Measurements from ENCODE around the gene LMO2. TPM values are rescaled to one million over a fixed set of nuclear protein-coding genes. Genes with fewer than 3 reads are reported as not detected.

Gene LMO2
- total and polyA plus RNA-seq, 4 donors: 1.5 to 81.9 (median 6.0) TPM

DNA sequence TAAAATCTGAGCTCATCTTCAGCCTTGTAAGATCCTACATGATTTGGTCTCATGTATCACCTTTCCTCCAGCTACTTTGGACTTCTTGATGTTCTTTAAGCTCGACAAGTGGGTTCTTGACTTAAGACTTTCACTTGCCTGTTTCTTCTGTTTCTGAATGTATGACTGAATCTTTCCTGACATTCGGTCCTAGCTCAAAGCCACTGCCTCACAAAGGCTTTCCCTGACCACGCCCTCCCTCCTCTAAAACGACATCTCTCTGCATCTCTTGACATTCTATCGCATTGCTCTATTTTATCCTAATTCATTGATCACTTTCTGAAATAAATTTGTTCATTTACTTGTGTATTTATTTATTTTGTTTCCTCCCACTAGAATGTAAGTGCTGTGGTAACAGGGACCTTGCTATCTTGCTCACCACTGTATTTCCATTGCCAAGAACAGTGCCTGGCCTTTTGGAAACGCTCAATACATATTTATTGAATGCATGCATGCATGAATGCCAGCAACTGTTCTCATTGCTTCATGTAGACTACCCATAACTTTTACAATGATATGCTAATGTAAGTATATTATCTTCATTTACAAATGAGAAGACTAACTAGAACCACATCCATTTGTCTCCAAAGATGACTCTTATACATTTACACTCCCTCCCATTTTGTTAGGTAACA, 43.0 kb downstream of the LMO2 start:
- Histone ChIP-seq H3K4me1 (ENCODE audit: control insufficient read depth in 4 of 4, insufficient read depth in 4 of 4, low read length in 3 of 4) (no peaks in the 10 kb centered on the region), H3K4me3 (ENCODE audit: low read depth in 1 of 3, low read length in 3 of 3) (no peak overlapping the region)
- WGBS: 84% methylated on average over 6 of the region's 6 CpGs

DNA sequence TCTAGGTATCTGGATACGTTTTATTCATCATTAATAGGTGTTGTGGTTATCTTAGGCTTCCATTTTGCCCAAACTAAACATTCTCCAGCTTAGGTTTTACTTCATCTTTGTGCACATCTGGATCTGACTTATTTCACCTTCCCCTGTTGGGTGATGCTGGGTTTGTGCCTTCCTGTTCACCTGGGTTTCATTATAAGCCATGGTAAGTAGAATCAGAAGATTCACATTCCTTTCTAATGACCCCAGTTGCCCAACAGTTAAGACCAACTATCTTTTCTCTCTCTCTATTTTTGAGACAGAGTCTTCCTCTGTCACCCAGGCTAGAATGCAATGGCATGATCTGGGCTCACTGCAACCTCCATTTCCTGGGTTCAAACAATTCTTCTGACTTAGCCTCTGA, 44.6 kb downstream of the LMO2 start:
- no peak for DNase-seq (ENCODE audit: low spot score)
- 76% methylated on average over 1 of the region's 1 CpG for WGBS
- Histone ChIP-seq H3K36me3 (ENCODE audit: control insufficient read depth in 4 of 4, insufficient read depth in 3 of 4, low read depth in 1 of 4, low read length in 3 of 4) (no peaks in the 10 kb centered on the region), H3K9me3 (ENCODE audit: control insufficient read depth in 4 of 4, low read length in 3 of 4) (no peaks in the 10 kb centered on the region), H3K27ac (ENCODE audit: low read depth in 1 of 2, low read length in 2 of 2) (no peak overlapping the region), H3K4me1 (ENCODE audit: control insufficient read depth in 4 of 4, insufficient read depth in 4 of 4, low read length in 3 of 4) (no peaks in the 10 kb centered on the region), H3K9ac (ENCODE audit: low read depth in 1 of 2, low read length in 2 of 2) (no peak overlapping the region), H3K27me3 (ENCODE audit: control insufficient read depth in 4 of 4, insufficient read depth in 4 of 4, low read length in 3 of 4) (no peaks in the 10 kb centered on the region), H3K4me3 (ENCODE audit: low read depth in 1 of 3, low read length in 3 of 3) (no peak overlapping the region)
- TF ChIP-seq RXRA (IDR thresholded peaks at IDR 0.05) (no peak), SP1 (IDR thresholded peaks at IDR 0.05) (no peak), JUND (IDR thresholded peaks at IDR 0.05) (no peak), RAD21 (IDR thresholded peaks at IDR 0.05) (no peak), GABPA (IDR thresholded peaks at IDR 0.05 in 1 of 2, conservative IDR thresholded peaks at IDR 0.05 in 1 of 2) (no peak), HNF4A (conservative IDR thresholded peaks at IDR 0.05) (no peak), FOXA1 (IDR thresholded peaks at IDR 0.05) (no peak), HNF4G (IDR thresholded peaks at IDR 0.05) (no peak)
- TF ChIP-seq, protein P1, sequence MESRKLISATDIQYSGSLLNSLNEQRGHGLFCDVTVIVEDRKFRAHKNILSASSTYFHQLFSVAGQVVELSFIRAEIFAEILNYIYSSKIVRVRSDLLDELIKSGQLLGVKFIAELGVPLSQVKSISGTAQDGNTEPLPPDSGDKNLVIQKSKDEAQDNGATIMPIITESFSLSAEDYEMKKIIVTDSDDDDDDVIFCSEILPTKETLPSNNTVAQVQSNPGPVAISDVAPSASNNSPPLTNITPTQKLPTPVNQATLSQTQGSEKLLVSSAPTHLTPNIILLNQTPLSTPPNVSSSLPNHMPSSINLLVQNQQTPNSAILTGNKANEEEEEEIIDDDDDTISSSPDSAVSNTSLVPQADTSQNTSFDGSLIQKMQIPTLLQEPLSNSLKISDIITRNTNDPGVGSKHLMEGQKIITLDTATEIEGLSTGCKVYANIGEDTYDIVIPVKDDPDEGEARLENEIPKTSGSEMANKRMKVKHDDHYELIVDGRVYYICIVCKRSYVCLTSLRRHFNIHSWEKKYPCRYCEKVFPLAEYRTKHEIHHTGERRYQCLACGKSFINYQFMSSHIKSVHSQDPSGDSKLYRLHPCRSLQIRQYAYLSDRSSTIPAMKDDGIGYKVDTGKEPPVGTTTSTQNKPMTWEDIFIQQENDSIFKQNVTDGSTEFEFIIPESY (IDR thresholded peaks at IDR 0.05): no peak
- TF ChIP-seq, protein P2, sequence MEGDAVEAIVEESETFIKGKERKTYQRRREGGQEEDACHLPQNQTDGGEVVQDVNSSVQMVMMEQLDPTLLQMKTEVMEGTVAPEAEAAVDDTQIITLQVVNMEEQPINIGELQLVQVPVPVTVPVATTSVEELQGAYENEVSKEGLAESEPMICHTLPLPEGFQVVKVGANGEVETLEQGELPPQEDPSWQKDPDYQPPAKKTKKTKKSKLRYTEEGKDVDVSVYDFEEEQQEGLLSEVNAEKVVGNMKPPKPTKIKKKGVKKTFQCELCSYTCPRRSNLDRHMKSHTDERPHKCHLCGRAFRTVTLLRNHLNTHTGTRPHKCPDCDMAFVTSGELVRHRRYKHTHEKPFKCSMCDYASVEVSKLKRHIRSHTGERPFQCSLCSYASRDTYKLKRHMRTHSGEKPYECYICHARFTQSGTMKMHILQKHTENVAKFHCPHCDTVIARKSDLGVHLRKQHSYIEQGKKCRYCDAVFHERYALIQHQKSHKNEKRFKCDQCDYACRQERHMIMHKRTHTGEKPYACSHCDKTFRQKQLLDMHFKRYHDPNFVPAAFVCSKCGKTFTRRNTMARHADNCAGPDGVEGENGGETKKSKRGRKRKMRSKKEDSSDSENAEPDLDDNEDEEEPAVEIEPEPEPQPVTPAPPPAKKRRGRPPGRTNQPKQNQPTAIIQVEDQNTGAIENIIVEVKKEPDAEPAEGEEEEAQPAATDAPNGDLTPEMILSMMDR (IDR thresholded peaks at IDR 0.05; ENCODE audit: low read depth, low read length, missing input control): no peak
- TF ChIP-seq, protein P3, sequence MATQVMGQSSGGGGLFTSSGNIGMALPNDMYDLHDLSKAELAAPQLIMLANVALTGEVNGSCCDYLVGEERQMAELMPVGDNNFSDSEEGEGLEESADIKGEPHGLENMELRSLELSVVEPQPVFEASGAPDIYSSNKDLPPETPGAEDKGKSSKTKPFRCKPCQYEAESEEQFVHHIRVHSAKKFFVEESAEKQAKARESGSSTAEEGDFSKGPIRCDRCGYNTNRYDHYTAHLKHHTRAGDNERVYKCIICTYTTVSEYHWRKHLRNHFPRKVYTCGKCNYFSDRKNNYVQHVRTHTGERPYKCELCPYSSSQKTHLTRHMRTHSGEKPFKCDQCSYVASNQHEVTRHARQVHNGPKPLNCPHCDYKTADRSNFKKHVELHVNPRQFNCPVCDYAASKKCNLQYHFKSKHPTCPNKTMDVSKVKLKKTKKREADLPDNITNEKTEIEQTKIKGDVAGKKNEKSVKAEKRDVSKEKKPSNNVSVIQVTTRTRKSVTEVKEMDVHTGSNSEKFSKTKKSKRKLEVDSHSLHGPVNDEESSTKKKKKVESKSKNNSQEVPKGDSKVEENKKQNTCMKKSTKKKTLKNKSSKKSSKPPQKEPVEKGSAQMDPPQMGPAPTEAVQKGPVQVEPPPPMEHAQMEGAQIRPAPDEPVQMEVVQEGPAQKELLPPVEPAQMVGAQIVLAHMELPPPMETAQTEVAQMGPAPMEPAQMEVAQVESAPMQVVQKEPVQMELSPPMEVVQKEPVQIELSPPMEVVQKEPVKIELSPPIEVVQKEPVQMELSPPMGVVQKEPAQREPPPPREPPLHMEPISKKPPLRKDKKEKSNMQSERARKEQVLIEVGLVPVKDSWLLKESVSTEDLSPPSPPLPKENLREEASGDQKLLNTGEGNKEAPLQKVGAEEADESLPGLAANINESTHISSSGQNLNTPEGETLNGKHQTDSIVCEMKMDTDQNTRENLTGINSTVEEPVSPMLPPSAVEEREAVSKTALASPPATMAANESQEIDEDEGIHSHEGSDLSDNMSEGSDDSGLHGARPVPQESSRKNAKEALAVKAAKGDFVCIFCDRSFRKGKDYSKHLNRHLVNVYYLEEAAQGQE (IDR thresholded peaks at IDR 0.05): no peak
- TF ChIP-seq, protein P4, sequence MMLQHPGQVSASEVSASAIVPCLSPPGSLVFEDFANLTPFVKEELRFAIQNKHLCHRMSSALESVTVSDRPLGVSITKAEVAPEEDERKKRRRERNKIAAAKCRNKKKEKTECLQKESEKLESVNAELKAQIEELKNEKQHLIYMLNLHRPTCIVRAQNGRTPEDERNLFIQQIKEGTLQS (IDR thresholded peaks at IDR 0.05): no peak

More for the DNA sequence above, 43.0 kb downstream of the LMO2 start:
- no peak overlapping the region for H3K27ac ChIP-seq (ENCODE audit: low read depth in 1 of 2, low read length in 2 of 2)
- H3K9me3 ChIP-seq (ENCODE audit: control insufficient read depth in 4 of 4, low read length in 3 of 4): no peaks in the 10 kb centered on the region
- no peak for DNase-seq (ENCODE audit: low spot score)
- no peaks in the 10 kb centered on the region for H3K36me3 ChIP-seq (ENCODE audit: control insufficient read depth in 4 of 4, insufficient read depth in 3 of 4, low read depth in 1 of 4, low read length in 3 of 4)
- H3K27me3 ChIP-seq (ENCODE audit: control insufficient read depth in 4 of 4, insufficient read depth in 4 of 4, low read length in 3 of 4): no peaks in the 10 kb centered on the region
- no peak overlapping the region for H3K9ac ChIP-seq (ENCODE audit: low read depth in 1 of 2, low read length in 2 of 2)
- TF ChIP-seq YY1 (IDR thresholded peaks at IDR 0.05) (no peak), NR2F2 (IDR thresholded peaks at IDR 0.05) (no peak), SP1 (IDR thresholded peaks at IDR 0.05) (no peak), HNF4G (IDR thresholded peaks at IDR 0.05) (no peak)

Measured in liver (tissue), 9 donors.